K562 (cell line): ENCODE results near the gene UNC119. TPM values are rescaled to one million over a fixed set of nuclear protein-coding genes. Genes with fewer than 3 reads are reported as not detected.

ENCODE experiments used
- ATAC-seq: fragments of 200-7000 bp; cut with Tn5 transposase; 3 replicates; pipeline ENCODE4 v1.9.1; 2020; ENCODE audit warnings: moderate library complexity
- BruUV-seq: library from RNA; stranded (reverse); fragments of 400-500 nt; replicated peaks from 2 replicates; lab custom pipeline; 2021; lab: Mats Ljungman, UMichigan
- CTCF ChIA-PET: fragments of 300-600 bp; formaldehyde crosslinking; extraction: SDS; loops from one replicate; lab custom pipeline; 2021; ENCODE audit warnings: low intra/inter-chr PET ratio; lab: Yijun Ruan, JAX
- POLR2A ChIA-PET: fragments of 300-600, 350-650 bp; sonication (Branson Sonifier 250); formaldehyde crosslinking; extraction: SDS; loops from one replicate; lab custom pipeline; 2021; ENCODE audit warnings: antibody characterized with exemption, inconsistent platforms; lab: Yijun Ruan, JAX
- DNase-seq, 4 experiments: peaks; one replicate each; pipeline versions ENCODE4 v3.0.0 to v3.0.0-alpha.2; 2011 to 2018; ENCODE audit warnings: low spot score in 3 of 4, mixed read lengths in 3 of 4; ENCODE audit errors: extremely low read depth in 1 of 4
- FAIRE-seq: peaks from 2 replicates; lab custom pipeline; 2011; peaks lifted over from hg19 to GRCh38; lab: Jason Lieb, UNC
- H2AFZ ChIP-seq: 2 replicates; pipeline ENCODE4 v1.6.0; 2011; ENCODE audit warnings: low read depth, low read length, control low read depth, inconsistent platforms
- H3K27ac ChIP-seq: fragments of 200-600 bp; 3 replicates; pipeline ENCODE4 v1.8.0; 2011; ENCODE audit warnings: low read depth, mild to moderate bottlenecking, control low read depth, inconsistent platforms, low read length, moderate library complexity, mixed read lengths; ENCODE audit errors: extremely low read depth
- H3K27me3 ChIP-seq, 2 experiments: fragments of 300-600 bp in 1 of 2; 2 replicates in 1 of 2; 3 replicates in 1 of 2; pipeline versions ENCODE4 v1.6.0 to v1.8.0; 2011; ENCODE audit warnings: inconsistent platforms in 2 of 2, low read length in 2 of 2, mild to moderate bottlenecking in 1 of 2, mixed read lengths in 1 of 2, moderate library complexity in 1 of 2; ENCODE audit not compliant: control insufficient read depth in 2 of 2, insufficient read depth in 2 of 2
- H3K36me3 ChIP-seq: fragments of 300-600 bp; 3 replicates; pipeline ENCODE4 v1.8.0; 2011; ENCODE audit warnings: mild to moderate bottlenecking, low read length, inconsistent platforms; ENCODE audit not compliant: control insufficient read depth, insufficient read depth
- H3K4me1 ChIP-seq, 2 experiments: fragments of 200-600 bp in 1 of 2; replicated peaks in 1 of 2; 2 replicates in 1 of 2; 3 replicates in 1 of 2; pipeline versions ENCODE4 v1.5.1 to v1.8.0; 2011; ENCODE audit warnings: inconsistent platforms in 2 of 2, low read length in 2 of 2, mild to moderate bottlenecking in 1 of 2, mixed read lengths in 1 of 2, moderate library complexity in 1 of 2; ENCODE audit not compliant: control insufficient read depth in 2 of 2, insufficient read depth in 2 of 2
- H3K4me2 ChIP-seq: 2 replicates; pipeline ENCODE4 v1.6.1; 2011; ENCODE audit warnings: low read length, control low read depth, inconsistent platforms, mixed read lengths; ENCODE audit not compliant: insufficient read depth
- H3K4me3 ChIP-seq: fragments of 200-600 bp; sonication (generic), shearing (Covaris generic); 2 replicates; pipeline ENCODE4 v1.5.1; 2016; ENCODE audit warnings: control low read depth, inconsistent platforms
- H3K79me2 ChIP-seq: fragments of 200-600 bp; 3 replicates; pipeline ENCODE4 v1.8.0; 2011; ENCODE audit warnings: low read length, inconsistent platforms; ENCODE audit not compliant: control insufficient read depth, insufficient read depth
- H3K9ac ChIP-seq, 2 experiments: 2 replicates each; pipeline versions ENCODE4 v1.6.0 to v1.6.1; 2011; ENCODE audit warnings: low read depth in 2 of 2, low read length in 2 of 2, control low read depth in 1 of 2, inconsistent platforms in 1 of 2, mild to moderate bottlenecking in 1 of 2, mixed read lengths in 1 of 2; ENCODE audit not compliant: insufficient read depth in 1 of 2
- H3K9me1 ChIP-seq: one replicate; pipeline ENCODE4 v1.6.0; 2011; ENCODE audit warnings: inconsistent platforms, mild to moderate bottlenecking, low read length, moderate library complexity; ENCODE audit not compliant: control insufficient read depth, insufficient read depth
- H3K9me3 ChIP-seq: replicated peaks from 2 replicates; pipeline ENCODE4 v1.5.1; 2011; ENCODE audit warnings: low read depth, low read length, inconsistent platforms; ENCODE audit not compliant: control insufficient read depth, insufficient read depth
- H4K20me1 ChIP-seq: replicated peaks from 2 replicates; pipeline ENCODE4 v1.6.1; 2011; ENCODE audit warnings: low read length, inconsistent platforms, mixed read lengths; ENCODE audit not compliant: control insufficient read depth, insufficient read depth
- CEBPB ChIP-seq: fragments of 450-650 bp; IDR thresholded peaks from 2 replicates; pipeline ENCODE4 v1.6.1; 2016; ENCODE audit warnings: missing genetic modification characterization, missing compliant biosample characterization
- DPF2 ChIP-seq: fragments of 450-650 bp; IDR thresholded peaks from 2 replicates; pipeline ENCODE4 v1.6.1; 2016
- FOXJ2 ChIP-seq: fragments of 200-800 bp; sonication (Bioruptor generic); IDR thresholded peaks from 2 replicates; pipeline ENCODE4 v1.6.1; 2016; ENCODE audit warnings: missing genetic modification characterization, missing compliant biosample characterization
- HDAC1 ChIP-seq, 2 experiments: fragments of 450-650 bp; IDR thresholded peaks; 2 replicates each; pipeline ENCODE4 v1.6.1; 2016 to 2017; ENCODE audit warnings: inconsistent platforms in 1 of 2, mild to moderate bottlenecking in 1 of 2, moderate library complexity in 1 of 2
- JUND ChIP-seq, 2 experiments: IDR thresholded peaks; 2 replicates in 1 of 2; 3 replicates in 1 of 2; pipeline ENCODE4 v1.6.1; 2011; ENCODE audit warnings: borderline replicate concordance in 2 of 2, low read depth in 2 of 2, low read length in 2 of 2, improper control_type of control experiment in 1 of 2, missing biosample characterization in 1 of 2, missing genetic modification characterization in 1 of 2, missing genetic modification reagents in 1 of 2
- KLF6 ChIP-seq: fragments of 250-450 bp; sonication (Bioruptor Pico); IDR thresholded peaks from 2 replicates; pipeline ENCODE4 v1.4.0; 2020; ENCODE audit warnings: mild to moderate bottlenecking, moderate library complexity, borderline replicate concordance
- MTA2 ChIP-seq: fragments of 450-650 bp; IDR thresholded peaks from 2 replicates; pipeline ENCODE4 v1.6.1; 2016; ENCODE audit warnings: low read depth
- NFE2 ChIP-seq: IDR thresholded peaks from 2 replicates; pipeline ENCODE4 v1.6.1; 2014; ENCODE audit warnings: antibody characterized with exemption, low read depth
- POLR2B ChIP-seq: fragments of 450-650 bp; IDR thresholded peaks from 2 replicates; pipeline ENCODE4 v1.6.1; 2018; ENCODE audit warnings: low read depth; ENCODE audit not compliant: partially characterized antibody
- SMARCA5 ChIP-seq: fragments of 450-650 bp; IDR thresholded peaks from 2 replicates; pipeline ENCODE4 v1.6.1; 2016
- TCF3 ChIP-seq: sonication (generic); formaldehyde crosslinking; IDR thresholded peaks from 2 replicates; pipeline ENCODE4 v1.4.0; 2020; ENCODE audit warnings: mild to moderate bottlenecking, missing genetic modification reagents
- ZKSCAN3 ChIP-seq: fragments of 250-450 bp; sonication (Bioruptor Pico); IDR thresholded peaks from 2 replicates; pipeline ENCODE4 v1.4.0; 2020
- ZNF134 ChIP-seq: fragments of 250-450 bp; sonication (Bioruptor Pico); conservative IDR thresholded peaks from 2 replicates; pipeline ENCODE4 v1.4.0; 2020
- ZNF263 ChIP-seq: sonication (generic); formaldehyde crosslinking; IDR thresholded peaks from 2 replicates; pipeline ENCODE4 v1.8.0; 2022; ENCODE audit warnings: mild to moderate bottlenecking, missing genetic modification reagents, borderline replicate concordance
- ZNF274 ChIP-seq: IDR thresholded peaks from 2 replicates; pipeline ENCODE4 v1.6.1; 2011; ENCODE audit warnings: low read depth, mild to moderate bottlenecking, low read length, moderate library complexity, borderline replicate concordance
- ZNF316 ChIP-seq: fragments of 450-650 bp; IDR thresholded peaks from 2 replicates; pipeline ENCODE4 v1.6.1; 2016
- ZNF324 ChIP-seq: fragments of 250-450 bp; sonication (Bioruptor Pico); IDR thresholded peaks from 2 replicates; pipeline ENCODE4 v1.4.0; 2020; ENCODE audit warnings: mild to moderate bottlenecking
- WGBS: fragments of 100-300 bp; shearing (Covaris generic); methylation state at CpG from one replicate; pipeline ENCODE4 v1.1.6; 2016; ENCODE audit warnings: low coverage, mixed read lengths; ENCODE audit not compliant: insufficient coverage; ENCODE audit errors: missing lambda C conversion rate; 5-methylcytosine and 5-hydroxymethylcytosine counted together
- in situ Hi-C: fragments of 300-500 bp; cut with MboI; formaldehyde crosslinking; loops from 4 replicates; pipeline ENCODE4 v1.15.0; 2018; ENCODE audit warnings: inconsistent platforms, mixed read lengths
- intact Hi-C: fragments of 100-400 bp; cut with micrococcal nuclease; formaldehyde crosslinking; loops from 2 replicates; pipeline ENCODE4 v1.14.2; 2022
- polyA plus RNA-seq, 8 experiments: library from polyadenylated mRNA; depleted of rRNA in 4 of 8; stranded (reverse) in 5 of 8; unstranded in 3 of 8; fragments of >200 nt; fragmentation: Nextera tagmentation in 2 of 8; fragmentation: Illumina TruSeq in 1 of 8; extraction: Ambion mirVana in 2 of 8; extraction: Trizol in 1 of 8; gene quantifications; 2 replicates each; pipeline versions ENCODE4 v1.2.1 to v1.2.3, GENCODE V29; 2011 to 2014; ENCODE audit warnings: inconsistent platforms in 1 of 8, missing spikeins in 1 of 8
- total RNA-seq, 7 experiments: library from RNA; depleted of rRNA in 6 of 7; stranded (reverse); fragments of >200 nt in 6 of 7; fragmentation: Illumina TruSeq in 2 of 7; extraction: Trizol in 2 of 7; gene quantifications; 2 replicates each; pipeline versions ENCODE4 v1.2.1 to v1.2.3, GENCODE V29; 2011 to 2021; ENCODE audit warnings: low replicate concordance in 1 of 7
- TF ChIP-seq, protein P1 (sequence below): fragments of 250-450 bp; sonication (Bioruptor Pico); IDR thresholded peaks from 2 replicates; pipeline ENCODE4 v1.8.0; 2022; ENCODE audit warnings: moderate library complexity, mild to moderate bottlenecking, inconsistent platforms
- TF ChIP-seq, protein P2 (sequence below): sonication (generic); formaldehyde crosslinking; IDR thresholded peaks from 2 replicates; pipeline ENCODE4 v1.8.1; 2022; ENCODE audit warnings: missing genetic modification reagents

Gene UNC119
- total and polyA plus RNA-seq, 9 of the 15 experiments (the other 6 are each of a cell fraction or from before 2014, with no cell fraction given): 0.37 to 47.7 (median 16.3) TPM

DNA sequence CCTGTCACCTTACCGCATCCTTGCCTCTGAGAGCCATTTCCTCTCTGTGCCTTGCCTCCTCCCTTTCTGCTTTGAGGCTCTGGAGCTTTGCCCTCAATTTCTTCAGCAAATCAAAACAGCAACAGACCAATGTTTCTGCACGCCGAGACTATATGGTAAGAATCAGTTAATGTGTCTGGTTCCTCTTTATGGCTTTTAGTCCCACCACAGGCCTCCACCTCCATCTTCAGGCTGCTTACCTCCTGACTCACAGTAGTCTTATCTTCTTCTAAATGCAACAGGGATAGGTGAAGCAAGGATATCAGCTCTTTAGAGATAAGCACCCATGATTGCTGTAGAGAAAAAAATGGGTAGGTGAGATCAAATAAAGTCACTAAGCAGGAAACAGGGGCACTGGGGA is 33.4 kb upstream of the UNC119 start:
- peaks cover 90% of the 10 kb centered on the region for H3K36me3 ChIP-seq
- H3K4me1 ChIP-seq: no peaks in the 10 kb centered on the region
- 0 out of 3 replicates have a peak, but pooled peaks cover 2% of the 10 kb centered on the region for H3K79me2 ChIP-seq
- peaks cover 3% of the 10 kb centered on the region for H3K9me1 ChIP-seq
- H3K9ac ChIP-seq: no peak overlapping the region
- H4K20me1 ChIP-seq: no peaks in the 10 kb centered on the region
- H2AFZ ChIP-seq: no peak overlapping the region
- H3K27ac ChIP-seq: no peak overlapping the region
- no peak for TF ChIP-seq TCF3 (CRISPR knock-in tag)
- no peak for TF ChIP-seq HDAC1 (IDR thresholded peaks at IDR 0.05)
- no peak for TF ChIP-seq DPF2
- TF ChIP-seq ZNF263 (CRISPR knock-in tag): no peak
- TF ChIP-seq CEBPB: no peak
- no peak for TF ChIP-seq ZNF316
- TF ChIP-seq KLF6 (CRISPR knock-in tag): no peak
- TF ChIP-seq SMARCA5: no peak
- TF ChIP-seq, protein P1, sequence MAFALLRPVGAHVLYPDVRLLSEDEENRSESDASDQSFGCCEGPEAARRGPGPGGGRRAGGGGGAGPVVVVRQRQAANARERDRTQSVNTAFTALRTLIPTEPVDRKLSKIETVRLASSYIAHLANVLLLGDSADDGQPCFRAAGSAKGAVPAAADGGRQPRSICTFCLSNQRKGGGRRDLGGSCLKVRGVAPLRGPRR: no peak
- TF ChIP-seq ZKSCAN3 (CRISPR knock-in tag): no peak
- no peak for TF ChIP-seq NFE2
- no peak for TF ChIP-seq MTA2
- no peak for TF ChIP-seq ZNF274
- TF ChIP-seq POLR2B: no peak
- TF ChIP-seq, protein P2, sequence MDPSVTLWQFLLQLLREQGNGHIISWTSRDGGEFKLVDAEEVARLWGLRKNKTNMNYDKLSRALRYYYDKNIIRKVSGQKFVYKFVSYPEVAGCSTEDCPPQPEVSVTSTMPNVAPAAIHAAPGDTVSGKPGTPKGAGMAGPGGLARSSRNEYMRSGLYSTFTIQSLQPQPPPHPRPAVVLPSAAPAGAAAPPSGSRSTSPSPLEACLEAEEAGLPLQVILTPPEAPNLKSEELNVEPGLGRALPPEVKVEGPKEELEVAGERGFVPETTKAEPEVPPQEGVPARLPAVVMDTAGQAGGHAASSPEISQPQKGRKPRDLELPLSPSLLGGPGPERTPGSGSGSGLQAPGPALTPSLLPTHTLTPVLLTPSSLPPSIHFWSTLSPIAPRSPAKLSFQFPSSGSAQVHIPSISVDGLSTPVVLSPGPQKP: no peak
- no peak for TF ChIP-seq ZNF134
- TF ChIP-seq JUND (IDR thresholded peaks at IDR 0.05; ENCODE audit: borderline replicate concordance, low read depth, low read length): no peak
- no peak for TF ChIP-seq JUND (tag; IDR thresholded peaks at IDR 0.05; ENCODE audit: borderline replicate concordance, low read depth, low read length)
- no peak for TF ChIP-seq FOXJ2
- TF ChIP-seq ZNF324 (CRISPR knock-in tag): no peak
- DNase-seq (no peak), FAIRE-seq (no peak), ATAC-seq (no peak)
- CTCF ChIA-PET: no interaction called here
- no peak overlapping the region for H3K4me2 ChIP-seq
- in situ Hi-C loops: no loop called here
- intact Hi-C loops: no loop called here
- no TSS peak for BruUV-seq
- POLR2A ChIA-PET: interaction anchor here (0.7 to 16.7 kb wide), 4 partner anchors 9 to 512 kb away, joined by 3 to 274 read pairs (median 16); partner anchors contain the start of genes ALDOC, PIGS and SPAG5
- no peaks in the 10 kb centered on the region for H3K27me3 ChIP-seq
- H3K9me3 ChIP-seq: no peaks in the 10 kb centered on the region
- no peak overlapping the region for H3K4me3 ChIP-seq
- 86% methylated on average over 3 of the region's 3 CpGs for WGBS
